ENCODE data around the gene DPYD.
A peak's percentile ranks its signal among the peaks of the same experiment; 100 is the strongest.

DPYD gene

DNA sequence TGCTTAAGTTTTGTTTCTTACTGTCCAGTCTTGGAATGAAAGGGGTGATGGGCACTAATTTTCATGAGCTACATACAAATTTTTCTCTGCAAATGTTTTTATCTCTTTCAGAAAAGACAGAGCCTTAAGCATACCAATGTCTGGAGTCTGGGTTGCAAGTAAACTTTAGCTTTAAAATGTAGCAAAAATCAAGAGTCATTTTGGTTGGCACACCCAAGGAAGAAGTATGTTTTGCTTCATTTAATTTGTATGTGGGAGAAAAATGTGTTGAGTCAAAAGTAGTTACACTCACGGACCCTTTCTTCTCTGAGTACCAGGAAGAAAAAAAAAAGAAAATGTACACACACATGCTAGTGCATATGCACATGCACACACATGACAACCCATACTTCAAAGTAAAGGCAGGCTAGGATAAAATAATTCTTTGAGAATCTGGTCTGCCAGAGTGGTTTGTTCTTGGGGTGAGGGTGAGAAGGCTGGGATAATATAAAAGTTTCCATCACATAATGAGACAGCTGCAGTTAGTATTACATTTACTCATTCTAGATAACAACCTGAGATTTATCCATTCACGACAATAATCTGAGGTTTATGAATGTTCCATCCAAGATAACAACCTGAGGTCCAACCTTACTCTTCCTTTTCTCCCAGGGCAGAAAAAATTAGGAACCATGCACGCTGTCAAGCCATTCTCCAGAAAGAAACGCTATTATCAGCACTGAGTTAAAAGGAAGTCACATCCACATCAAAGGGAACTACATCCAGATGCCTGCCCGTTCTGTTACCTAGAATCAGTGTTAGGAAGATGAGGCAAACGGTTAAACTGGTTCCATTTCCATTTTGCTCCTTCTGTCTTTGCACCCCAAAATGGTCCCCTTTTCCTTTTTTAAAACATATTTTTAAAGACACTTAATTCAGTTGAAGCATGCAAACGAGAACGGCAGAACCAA is 9.3 kb downstream of the DPYD start:
- H3K27ac ChIP-seq (ENCODE audit: poor library complexity, severe bottlenecking) = no peak overlapping the region
- DNase-seq (ENCODE audit: low spot score) = no peak
- ATAC-seq (ENCODE audit: low read depth) = no peak
- H3K4me1 ChIP-seq (ENCODE audit: insufficient read depth, poor library complexity, severe bottlenecking) = peaks cover 20% of the 10 kb centered on the region
- H3K9me3 ChIP-seq (ENCODE audit: severe bottlenecking) = no peaks in the 10 kb centered on the region
- no peak overlapping the region for H3K4me3 ChIP-seq (ENCODE audit: severe bottlenecking)
- TF ChIP-seq, protein P1, sequence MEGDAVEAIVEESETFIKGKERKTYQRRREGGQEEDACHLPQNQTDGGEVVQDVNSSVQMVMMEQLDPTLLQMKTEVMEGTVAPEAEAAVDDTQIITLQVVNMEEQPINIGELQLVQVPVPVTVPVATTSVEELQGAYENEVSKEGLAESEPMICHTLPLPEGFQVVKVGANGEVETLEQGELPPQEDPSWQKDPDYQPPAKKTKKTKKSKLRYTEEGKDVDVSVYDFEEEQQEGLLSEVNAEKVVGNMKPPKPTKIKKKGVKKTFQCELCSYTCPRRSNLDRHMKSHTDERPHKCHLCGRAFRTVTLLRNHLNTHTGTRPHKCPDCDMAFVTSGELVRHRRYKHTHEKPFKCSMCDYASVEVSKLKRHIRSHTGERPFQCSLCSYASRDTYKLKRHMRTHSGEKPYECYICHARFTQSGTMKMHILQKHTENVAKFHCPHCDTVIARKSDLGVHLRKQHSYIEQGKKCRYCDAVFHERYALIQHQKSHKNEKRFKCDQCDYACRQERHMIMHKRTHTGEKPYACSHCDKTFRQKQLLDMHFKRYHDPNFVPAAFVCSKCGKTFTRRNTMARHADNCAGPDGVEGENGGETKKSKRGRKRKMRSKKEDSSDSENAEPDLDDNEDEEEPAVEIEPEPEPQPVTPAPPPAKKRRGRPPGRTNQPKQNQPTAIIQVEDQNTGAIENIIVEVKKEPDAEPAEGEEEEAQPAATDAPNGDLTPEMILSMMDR (IDR thresholded peaks at IDR 0.05; ENCODE audit: poor library complexity, severe bottlenecking) = no peak
- no peaks in the 10 kb centered on the region for H3K36me3 ChIP-seq (ENCODE audit: low read depth)
- no peaks in the 10 kb centered on the region for H3K27me3 ChIP-seq (ENCODE audit: insufficient read depth, poor library complexity, severe bottlenecking)

DNA sequence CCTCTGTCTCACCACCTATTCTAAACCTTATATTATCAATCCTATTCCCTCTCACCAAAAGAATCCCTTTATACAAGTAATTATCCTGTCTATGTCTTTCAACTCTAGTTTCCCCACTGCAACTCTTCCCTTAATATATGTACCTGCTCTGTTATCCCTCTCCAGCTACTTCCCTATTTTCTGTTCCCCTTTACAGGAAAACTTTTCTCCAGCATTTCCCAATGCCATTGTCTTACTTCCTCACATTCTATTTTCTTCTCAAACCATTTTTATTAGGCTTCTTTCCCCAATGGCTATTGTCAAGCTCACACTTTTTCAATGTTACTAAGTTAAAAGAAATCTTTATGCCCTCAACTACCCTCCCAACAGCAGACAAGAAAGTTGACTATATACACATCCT is 11.6 kb downstream of the DPYD start:
- H3K36me3 ChIP-seq (ENCODE audit: low read depth) = no peaks in the 10 kb centered on the region
- H3K4me3 ChIP-seq (ENCODE audit: severe bottlenecking) = no peak overlapping the region
- no peak overlapping the region for H3K27ac ChIP-seq (ENCODE audit: poor library complexity, severe bottlenecking)
- no peak for DNase-seq (ENCODE audit: low spot score)
- H3K4me1 ChIP-seq (ENCODE audit: insufficient read depth, poor library complexity, severe bottlenecking) = peaks cover 35% of the 10 kb centered on the region
- no peaks in the 10 kb centered on the region for H3K9me3 ChIP-seq (ENCODE audit: severe bottlenecking)
- ATAC-seq (ENCODE audit: low read depth) = no peak
- TF ChIP-seq, protein P1 (IDR thresholded peaks at IDR 0.05; ENCODE audit: poor library complexity, severe bottlenecking) = no peak
- H3K27me3 ChIP-seq (ENCODE audit: insufficient read depth, poor library complexity, severe bottlenecking) = no peaks in the 10 kb centered on the region

DNA sequence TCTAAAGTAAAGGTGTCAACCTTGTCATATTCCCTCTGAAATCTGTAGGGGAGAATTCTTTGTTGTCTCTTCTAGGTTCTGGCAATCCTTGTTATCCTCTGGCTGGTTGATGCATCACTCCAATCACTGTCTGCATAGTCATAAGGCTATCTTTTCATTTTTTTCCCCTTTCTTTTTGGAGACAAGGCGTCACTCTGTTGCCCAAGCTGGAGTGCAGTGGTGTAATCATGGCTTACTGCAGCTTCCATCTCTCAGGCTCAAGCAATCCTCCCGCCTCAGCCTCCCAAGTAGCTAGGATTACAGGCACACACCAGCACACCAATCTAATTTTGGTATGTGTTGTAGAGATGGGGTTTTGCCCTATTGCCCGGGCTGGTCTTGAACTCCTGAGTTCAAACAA is 12.9 kb downstream of the DPYD start:
- ATAC-seq (ENCODE audit: low read depth) = no peak

DNA sequence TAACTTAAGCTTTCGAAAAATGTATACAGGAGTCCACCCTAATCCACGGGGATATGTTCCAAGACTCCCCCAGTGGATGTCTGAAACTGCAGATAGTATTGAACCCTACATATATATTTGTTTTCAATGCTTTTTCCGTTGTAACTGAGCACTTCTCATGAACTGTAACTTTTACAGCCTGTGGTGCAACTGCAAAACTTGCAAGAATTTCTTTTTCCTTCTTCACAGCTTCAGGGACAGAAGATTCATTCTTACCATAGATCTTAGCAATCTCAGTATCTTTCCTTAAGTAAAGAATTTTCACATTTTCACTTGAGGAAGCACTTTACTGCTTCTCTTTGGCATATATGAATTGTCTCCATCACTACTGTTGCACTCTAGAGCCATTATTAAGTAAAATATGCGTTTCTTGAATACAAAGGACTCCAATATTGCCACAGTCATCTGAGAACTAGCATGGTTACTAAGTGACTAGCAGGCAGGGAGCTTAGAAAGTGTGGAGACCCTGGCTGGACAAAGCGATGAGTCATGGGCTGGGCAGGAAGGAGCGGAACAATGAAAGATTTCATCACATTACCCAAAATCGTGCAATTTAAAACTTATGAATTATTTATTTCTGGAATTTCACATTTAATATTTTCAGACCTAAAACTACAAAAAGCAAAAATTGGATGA is 14.1 kb downstream of the DPYD start:
- peak overlapping the region; percentile 90 for H3K27ac ChIP-seq (ENCODE audit: poor library complexity, severe bottlenecking)
- ATAC-seq (ENCODE audit: low read depth) (peak; percentile 90), DNase-seq (ENCODE audit: low spot score) (peak; percentile 80)
- H3K36me3 ChIP-seq (ENCODE audit: low read depth) = no peaks in the 10 kb centered on the region
- H3K4me1 ChIP-seq (ENCODE audit: insufficient read depth, poor library complexity, severe bottlenecking) = peaks cover 58% of the 10 kb centered on the region
- no peaks in the 10 kb centered on the region for H3K27me3 ChIP-seq (ENCODE audit: insufficient read depth, poor library complexity, severe bottlenecking)
- H3K4me3 ChIP-seq (ENCODE audit: severe bottlenecking) = no peak overlapping the region
- TF ChIP-seq, protein P1 (IDR thresholded peaks at IDR 0.05; ENCODE audit: poor library complexity, severe bottlenecking) = no peak
- H3K9me3 ChIP-seq (ENCODE audit: severe bottlenecking) = no peaks in the 10 kb centered on the region

More for the DNA sequence above, 12.9 kb downstream of the DPYD start:
- peak overlapping the region; percentile 90 for H3K27ac ChIP-seq (ENCODE audit: poor library complexity, severe bottlenecking)
- no peak for DNase-seq (ENCODE audit: low spot score)
- TF ChIP-seq, protein P1 (IDR thresholded peaks at IDR 0.05; ENCODE audit: poor library complexity, severe bottlenecking) = no peak
- no peaks in the 10 kb centered on the region for H3K36me3 ChIP-seq (ENCODE audit: low read depth)
- peaks cover 46% of the 10 kb centered on the region for H3K4me1 ChIP-seq (ENCODE audit: insufficient read depth, poor library complexity, severe bottlenecking)
- no peaks in the 10 kb centered on the region for H3K9me3 ChIP-seq (ENCODE audit: severe bottlenecking)
- H3K27me3 ChIP-seq (ENCODE audit: insufficient read depth, poor library complexity, severe bottlenecking) = no peaks in the 10 kb centered on the region
- no peak overlapping the region for H3K4me3 ChIP-seq (ENCODE audit: severe bottlenecking)

All from RWPE2 (cell line).